ENCODE measurements around the gene ERBIN.

DNA sequence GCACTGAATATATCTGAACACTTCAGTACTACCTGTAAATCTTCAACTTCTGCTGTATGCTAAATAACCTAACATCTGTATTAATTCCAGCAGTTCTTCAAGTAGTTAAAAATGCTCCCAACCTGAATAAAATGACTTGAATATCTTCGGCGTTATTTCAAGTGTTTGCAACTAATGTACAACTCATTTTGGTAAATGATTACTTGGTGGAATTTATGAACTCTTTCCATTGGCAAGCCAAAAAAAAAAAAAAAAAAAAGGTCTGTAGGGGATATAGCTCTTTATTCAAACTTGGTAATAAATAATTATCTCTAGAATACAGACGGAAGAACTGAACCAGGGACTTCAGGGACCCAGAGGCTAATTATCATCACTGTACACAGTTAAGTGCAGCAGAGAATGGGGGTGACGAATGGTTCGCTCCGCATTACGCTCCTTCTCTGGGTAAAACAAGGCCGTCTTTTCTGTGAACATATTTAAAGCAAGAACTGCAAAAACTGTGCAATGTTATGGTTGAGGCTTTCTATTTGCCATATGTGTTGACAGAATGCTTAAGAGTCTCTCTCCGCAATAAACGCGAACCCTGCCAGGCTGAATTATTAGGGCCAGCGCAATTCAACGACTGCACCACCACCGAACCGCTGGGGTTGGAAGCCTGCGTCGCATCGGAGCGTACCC lies 1.9 kb upstream of the ERBIN start:
- TF ChIP-seq, protein P1, sequence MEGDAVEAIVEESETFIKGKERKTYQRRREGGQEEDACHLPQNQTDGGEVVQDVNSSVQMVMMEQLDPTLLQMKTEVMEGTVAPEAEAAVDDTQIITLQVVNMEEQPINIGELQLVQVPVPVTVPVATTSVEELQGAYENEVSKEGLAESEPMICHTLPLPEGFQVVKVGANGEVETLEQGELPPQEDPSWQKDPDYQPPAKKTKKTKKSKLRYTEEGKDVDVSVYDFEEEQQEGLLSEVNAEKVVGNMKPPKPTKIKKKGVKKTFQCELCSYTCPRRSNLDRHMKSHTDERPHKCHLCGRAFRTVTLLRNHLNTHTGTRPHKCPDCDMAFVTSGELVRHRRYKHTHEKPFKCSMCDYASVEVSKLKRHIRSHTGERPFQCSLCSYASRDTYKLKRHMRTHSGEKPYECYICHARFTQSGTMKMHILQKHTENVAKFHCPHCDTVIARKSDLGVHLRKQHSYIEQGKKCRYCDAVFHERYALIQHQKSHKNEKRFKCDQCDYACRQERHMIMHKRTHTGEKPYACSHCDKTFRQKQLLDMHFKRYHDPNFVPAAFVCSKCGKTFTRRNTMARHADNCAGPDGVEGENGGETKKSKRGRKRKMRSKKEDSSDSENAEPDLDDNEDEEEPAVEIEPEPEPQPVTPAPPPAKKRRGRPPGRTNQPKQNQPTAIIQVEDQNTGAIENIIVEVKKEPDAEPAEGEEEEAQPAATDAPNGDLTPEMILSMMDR (IDR thresholded peaks at IDR 0.05; ENCODE audit: low read depth, low read length, poor library complexity, severe bottlenecking): no peak
- no peak for TF ChIP-seq EZH2phosphoT487 (IDR thresholded peaks at IDR 0.05; ENCODE audit: borderline replicate concordance, low read length)
